Endothelial cell of umbilical vein (primary cell): Measurements from ENCODE around the gene CACNA2D2. TPM values are rescaled to one million over a fixed set of nuclear protein-coding genes. Genes with fewer than 3 reads are reported as not detected.

Experiments
- BruUV-seq: library from RNA; stranded (reverse); fragments of 400-500 nt; replicated peaks from 2 replicates; lab custom pipeline; 2021; lab: Mats Ljungman, UMichigan
- CTCF ChIA-PET: fragments of 300-600, 350-600 bp; sonication (Branson Sonifier 250); formaldehyde crosslinking; loops from one replicate; lab custom pipeline; 2021; ENCODE audit warnings: antibody characterized with exemption, inconsistent platforms; lab: Charles Lee
- POLR2A ChIA-PET: fragments of 300-600, 350-600 bp; sonication (Branson Sonifier 250); formaldehyde crosslinking; loops from one replicate; lab custom pipeline; 2021; ENCODE audit warnings: antibody characterized with exemption, inconsistent platforms; lab: Charles Lee
- DNase-seq: peaks from one replicate; pipeline ENCODE4 v3.0.0-alpha.2; 2011; ENCODE audit warnings: low read depth, low spot score
- FAIRE-seq: peaks from 2 replicates; lab custom pipeline; 2011; peaks lifted over from hg19 to GRCh38; lab: Jason Lieb, UNC
- H2AFZ ChIP-seq: 2 replicates; pipeline ENCODE4 v1.6.0; 2012; ENCODE audit warnings: low read depth, low read length, control low read depth, inconsistent platforms
- H3K27ac ChIP-seq: 2 replicates; pipeline ENCODE4 v1.5.1; 2011; ENCODE audit warnings: low read depth, mild to moderate bottlenecking, control low read depth, low read length, moderate library complexity; ENCODE audit not compliant: insufficient read depth
- H3K27me3 ChIP-seq, 2 experiments: 2 replicates each; pipeline versions ENCODE4 v1.6.0 to v1.6.1; 2011; ENCODE audit warnings: low read length in 2 of 2, mixed read lengths in 1 of 2; ENCODE audit not compliant: control insufficient read depth in 2 of 2, insufficient read depth in 2 of 2
- H3K36me3 ChIP-seq, 2 experiments: 2 replicates in 1 of 2; 3 replicates in 1 of 2; pipeline ENCODE4 v1.5.1; 2011; ENCODE audit warnings: low read length in 2 of 2, mild to moderate bottlenecking in 1 of 2, moderate library complexity in 1 of 2; ENCODE audit not compliant: control insufficient read depth in 2 of 2, insufficient read depth in 2 of 2; ENCODE audit errors: extremely low read depth in 1 of 2
- H3K4me1 ChIP-seq: 3 replicates; pipeline ENCODE4 v1.5.1; 2011; ENCODE audit warnings: mild to moderate bottlenecking, low read length; ENCODE audit not compliant: control insufficient read depth, insufficient read depth; ENCODE audit errors: extremely low read depth
- H3K4me2 ChIP-seq: 2 replicates; pipeline ENCODE4 v1.6.1; 2011; ENCODE audit warnings: low read length, control low read depth, mixed read lengths; ENCODE audit not compliant: insufficient read depth
- H3K4me3 ChIP-seq, 3 experiments: fragments of 200-600 bp in 1 of 3; sonication (generic), shearing (Covaris generic) in 1 of 3; replicated peaks in 1 of 3; 2 replicates each; pipeline ENCODE4 v1.5.1; 2011 to 2016; ENCODE audit warnings: control low read depth in 3 of 3, low read length in 3 of 3, mild to moderate bottlenecking in 2 of 3, inconsistent platforms in 1 of 3, low read depth in 1 of 3, moderate library complexity in 1 of 3; ENCODE audit not compliant: insufficient read depth in 1 of 3
- H3K79me2 ChIP-seq: 2 replicates; pipeline ENCODE4 v1.6.0; 2012; ENCODE audit warnings: low read length, inconsistent platforms; ENCODE audit not compliant: control insufficient read depth, insufficient read depth
- H3K9ac ChIP-seq: replicated peaks from 2 replicates; pipeline ENCODE3; 2011; ENCODE audit warnings: low read length, control low read depth; ENCODE audit not compliant: insufficient read depth; ENCODE audit errors: extremely low read depth
- H3K9me1 ChIP-seq: replicated peaks from 3 replicates; pipeline ENCODE4 v1.6.0; 2011; ENCODE audit warnings: mild to moderate bottlenecking, low read length; ENCODE audit not compliant: control insufficient read depth, insufficient read depth; ENCODE audit errors: extremely low read depth
- H3K9me3 ChIP-seq: replicated peaks from 2 replicates; pipeline ENCODE4 v1.5.1; 2012; ENCODE audit warnings: low read length, inconsistent platforms; ENCODE audit not compliant: control insufficient read depth, insufficient read depth
- H4K20me1 ChIP-seq: replicated peaks from 2 replicates; pipeline ENCODE3; 2011; ENCODE audit warnings: mild to moderate bottlenecking, low read length; ENCODE audit not compliant: control insufficient read depth, insufficient read depth; ENCODE audit errors: extremely low read depth
- CTCF ChIP-seq, 2 donors: IDR thresholded peaks; 1 replicate in 1 of 2; 2 replicates in 1 of 2; pipeline ENCODE4 v1.5.1; 2011; ENCODE audit warnings: low read length in 2 of 2, mild to moderate bottlenecking in 2 of 2, moderate library complexity in 2 of 2, control low read depth in 1 of 2, inconsistent platforms in 1 of 2, low read depth in 1 of 2; ENCODE audit not compliant: insufficient read depth in 1 of 2; ENCODE audit errors: extremely low read depth in 1 of 2
- EZH2 ChIP-seq: IDR thresholded peaks from 2 replicates; pipeline ENCODE4 v1.6.1; 2012; ENCODE audit warnings: borderline replicate concordance, low read depth, mild to moderate bottlenecking, moderate library complexity, low read length, inconsistent platforms; ENCODE audit not compliant: severe bottlenecking
- FOS ChIP-seq: IDR thresholded peaks from 2 replicates; pipeline ENCODE4 v1.6.1; 2011; ENCODE audit warnings: mild to moderate bottlenecking, low read length, moderate library complexity, borderline replicate concordance; ENCODE audit not compliant: insufficient read depth
- GATA2 ChIP-seq: IDR thresholded peaks from 2 replicates; pipeline ENCODE4 v1.7.0; 2011; ENCODE audit warnings: low read depth, mild to moderate bottlenecking, moderate library complexity, mixed read lengths, low read length; ENCODE audit not compliant: insufficient read length, insufficient read depth
- JUN ChIP-seq: IDR thresholded peaks from 2 replicates; pipeline ENCODE4 v1.6.1; 2011; ENCODE audit warnings: borderline replicate concordance, low read depth; ENCODE audit not compliant: insufficient read length, insufficient read depth
- MAX ChIP-seq: IDR thresholded peaks from 2 replicates; pipeline ENCODE4 v1.6.1; 2011; ENCODE audit not compliant: insufficient read depth, insufficient read length
- MYC ChIP-seq: IDR thresholded peaks from one replicate; pipeline ENCODE4 v1.6.1; 2011; ENCODE audit warnings: mild to moderate bottlenecking, low read depth, low read length
- POLR2A ChIP-seq: IDR thresholded peaks from 2 replicates; pipeline ENCODE4 v1.6.1; 2012; ENCODE audit warnings: low read depth, mild to moderate bottlenecking, control low read depth, low read length
- POLR2AphosphoS5 ChIP-seq: IDR thresholded peaks from 2 replicates; pipeline ENCODE4 v1.6.1; 2012; ENCODE audit warnings: low read depth, mild to moderate bottlenecking, control low read depth, low read length, moderate library complexity; ENCODE audit not compliant: insufficient read depth
- dilution Hi-C: fragments of 300-500 bp; cut with MboI; formaldehyde crosslinking; loops from one replicate; pipeline ENCODE4 v1.15.0; 2019; ENCODE audit warnings: low sequenced_read_pairs; ENCODE audit not compliant: extremely low pct_ligation_motif_present
- intact Hi-C: fragments of 100-400 bp; cut with micrococcal nuclease; formaldehyde crosslinking; loops from one replicate; pipeline ENCODE4 v1.10.0; 2022
- polyA plus RNA-seq, 4 experiments: library from polyadenylated mRNA; depleted of rRNA in 3 of 4; stranded (reverse) in 3 of 4; unstranded in 1 of 4; fragments of >200 nt; gene quantifications; 2 replicates each; pipeline versions ENCODE4 v1.2.1 to v1.2.3, GENCODE V29; 2011 to 2012; ENCODE audit warnings: missing spikeins in 1 of 4
- total RNA-seq: library from RNA; stranded (reverse); gene quantifications from 2 replicates; pipeline ENCODE4 v1.2.3, GENCODE V29; 2021

Gene CACNA2D2
- total and polyA plus RNA-seq, 2 donors (not counting 3 experiments of a cell fraction or from before 2014, with no cell fraction given) = 0.15 TPM; not detected in 1

- Histone ChIP-seq H3K79me2 (no peaks in the 10 kb centered on the region), H3K4me1 (peaks cover 4% of the 10 kb centered on the region), H3K4me2 (no peak overlapping the region), H3K9me1 (no peaks in the 10 kb centered on the region), H2AFZ (no peak overlapping the region), H3K9ac (no peak overlapping the region), H3K27me3 (peaks cover 3 to 5% of the 10 kb centered on the region in 2 experiments), H3K4me3 (no peak overlapping the region), H3K36me3 (no peaks in the 10 kb centered on the region), H4K20me1 (no peaks in the 10 kb centered on the region), H3K27ac (no peak overlapping the region), H3K9me3 (no peaks in the 10 kb centered on the region)
- dilution Hi-C loops (no loop called here), intact Hi-C loops (no loop called here)
- DNase-seq (no peak), FAIRE-seq (no peak)
- TF ChIP-seq JUN = no peak
- TF ChIP-seq EZH2 = no peak
- TF ChIP-seq POLR2A = no peak
- no peak for TF ChIP-seq MYC
- no peak for TF ChIP-seq CTCF (IDR thresholded peaks at IDR 0.05; ENCODE audit: extremely low read depth in 1 of 2, insufficient read depth in 1 of 2, low read depth in 1 of 2, low read length in 2 of 2)
- TF ChIP-seq POLR2AphosphoS5 = no peak
- no peak for TF ChIP-seq FOS
- no peak for TF ChIP-seq MAX
- TF ChIP-seq GATA2 = no peak
- BruUV-seq = no TSS peak
- POLR2A ChIA-PET = no interaction called here
- CTCF ChIA-PET = interaction anchor here (3.7 kb wide), 1 partner anchor 174 kb away, joined by 77 read pairs; no protein-coding TSS in a partner anchor
Observed at GRCh38 chr3:50369012-50369670, 134.3 kb downstream of the CACNA2D2 start.
